Measurements from ENCODE around the gene PPOX.

PPOX gene

DNA sequence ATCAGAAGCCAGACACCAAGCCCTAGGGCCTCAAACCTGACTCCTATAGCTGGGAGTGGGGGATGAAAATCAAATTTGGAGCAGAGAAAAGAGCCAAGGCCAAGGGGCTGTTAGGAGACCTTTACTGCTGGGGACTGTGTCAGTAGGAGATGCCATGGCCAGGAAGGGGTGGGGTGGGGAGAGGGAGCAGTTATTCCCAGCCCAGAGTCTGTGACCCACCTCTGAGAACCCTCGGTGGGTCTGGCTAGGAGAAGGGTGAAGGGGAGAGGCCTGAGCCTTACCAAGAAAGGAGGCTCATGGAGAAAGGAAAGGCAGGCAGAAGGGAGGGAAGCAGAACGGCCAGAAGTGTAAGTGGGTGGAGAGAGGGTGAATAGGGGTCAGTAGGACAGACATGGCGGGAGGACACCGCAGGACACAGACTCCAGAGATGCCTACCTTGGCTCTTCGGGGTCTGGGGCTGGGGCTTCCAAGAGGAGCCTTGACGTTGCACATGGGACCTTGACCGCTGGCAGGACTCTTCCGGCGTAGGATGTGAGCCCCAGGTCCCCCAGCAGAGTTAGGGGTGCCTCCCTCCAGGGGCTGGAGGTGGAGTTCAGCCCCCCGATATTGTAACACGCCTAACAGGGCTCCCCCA lies 31.5 kb downstream of the PPOX start:
- DNase-seq (ENCODE audit: low read depth, low spot score) = no peak

DNA sequence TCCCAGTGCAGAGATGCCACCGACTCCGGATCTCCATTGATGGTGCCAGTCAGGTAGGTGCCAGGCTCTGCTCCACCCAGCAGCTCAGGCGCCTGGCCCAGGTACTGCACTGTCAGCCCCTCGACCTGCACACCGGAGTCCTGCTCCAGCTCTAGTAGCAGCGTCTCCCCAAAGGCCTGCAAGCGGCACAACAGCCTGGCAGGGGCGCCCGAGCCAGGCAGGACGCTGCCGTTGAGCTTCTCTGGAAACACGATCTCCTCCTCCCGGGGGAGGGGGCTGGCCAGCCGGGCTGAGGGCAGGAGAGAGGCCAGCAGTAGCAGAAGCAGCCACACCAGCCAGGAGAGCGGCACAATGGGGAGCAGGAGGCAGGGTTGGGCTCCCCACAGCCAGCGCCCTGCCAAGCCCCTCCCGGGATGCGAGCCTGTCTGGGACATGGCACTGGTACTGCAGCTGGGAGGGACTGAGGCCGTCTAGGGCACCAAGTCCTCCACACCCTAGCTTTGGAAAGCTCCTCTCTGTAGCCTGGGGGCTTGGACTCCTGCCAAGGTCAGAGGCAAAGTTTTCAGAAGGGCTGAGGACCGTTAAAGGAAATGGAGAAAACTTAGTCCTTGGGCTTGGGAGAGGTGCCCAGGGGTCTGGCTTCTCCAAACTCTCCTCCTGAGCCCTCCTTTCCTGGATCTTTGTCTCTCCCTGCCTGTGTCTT lies 32.1 kb downstream of the PPOX start:
- DNase-seq (ENCODE audit: low read depth, low spot score) = no peak

DNA sequence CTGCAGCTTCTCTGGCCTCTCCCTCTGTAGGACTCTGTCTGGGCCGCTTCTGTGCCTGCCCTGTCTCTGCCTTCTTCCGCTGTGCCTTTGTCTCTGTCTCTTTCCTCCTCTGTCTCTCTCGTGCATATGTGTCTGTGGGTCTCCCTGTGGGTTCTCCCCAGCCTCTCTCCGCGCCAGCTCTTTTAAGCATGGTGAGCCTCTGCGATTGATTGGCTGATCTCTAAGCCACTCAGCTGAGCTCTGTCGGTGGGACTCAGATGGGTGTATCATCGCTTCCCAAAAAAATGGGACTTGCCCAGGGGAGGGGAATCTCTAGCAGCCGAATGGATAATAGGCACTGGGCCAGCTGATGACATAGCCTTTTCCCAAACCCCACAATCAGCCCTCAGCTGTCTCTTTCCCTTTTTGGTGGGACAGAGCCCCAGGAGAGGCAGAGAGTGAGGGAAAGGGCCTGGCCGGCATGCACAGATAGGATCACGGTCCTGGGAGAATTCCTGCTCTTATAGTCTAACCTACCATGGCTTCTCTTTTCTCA lies 32.7 kb downstream of the PPOX start, which contains the start of gene ADAMTS4:
Gene ADAMTS4, minus strand, starts transcription at position 158 of the 535 bp plus-strand sequence. CDS start 427 bp downstream, outside the sequence.
- no peak for DNase-seq (ENCODE audit: low read depth, low spot score)

DNA sequence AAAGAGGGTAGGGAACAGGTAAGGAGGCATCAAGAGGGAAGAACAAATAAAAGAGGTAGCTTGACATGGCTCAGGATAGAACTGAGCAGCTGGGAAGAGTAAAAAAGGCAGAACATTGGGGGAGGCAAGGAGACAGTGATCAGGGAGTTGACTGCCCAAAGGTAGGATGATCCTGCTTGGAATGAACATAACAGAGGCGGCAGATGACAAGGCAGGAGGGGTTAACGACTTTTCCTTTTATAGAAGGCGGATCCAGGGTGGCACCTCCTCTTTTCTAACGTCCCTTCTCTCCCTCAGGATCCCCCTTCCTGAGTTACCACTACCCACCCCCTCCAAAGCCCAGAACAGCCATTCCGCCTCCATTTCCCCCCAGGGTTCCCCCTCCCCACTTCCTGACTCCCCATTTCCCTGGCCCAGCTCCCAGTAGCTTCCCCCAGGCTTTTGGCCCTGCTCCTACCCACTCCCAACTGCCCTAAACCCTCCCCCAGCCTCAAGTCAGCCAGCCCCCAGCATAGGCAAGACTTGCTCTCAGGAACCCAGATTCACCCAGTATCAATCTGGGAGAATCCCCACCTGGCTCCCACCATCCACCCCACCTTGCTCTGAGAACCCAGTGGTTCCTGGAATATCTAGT lies 33.4 kb downstream of the PPOX start:
- no peak for DNase-seq (ENCODE audit: low read depth, low spot score)

DNA sequence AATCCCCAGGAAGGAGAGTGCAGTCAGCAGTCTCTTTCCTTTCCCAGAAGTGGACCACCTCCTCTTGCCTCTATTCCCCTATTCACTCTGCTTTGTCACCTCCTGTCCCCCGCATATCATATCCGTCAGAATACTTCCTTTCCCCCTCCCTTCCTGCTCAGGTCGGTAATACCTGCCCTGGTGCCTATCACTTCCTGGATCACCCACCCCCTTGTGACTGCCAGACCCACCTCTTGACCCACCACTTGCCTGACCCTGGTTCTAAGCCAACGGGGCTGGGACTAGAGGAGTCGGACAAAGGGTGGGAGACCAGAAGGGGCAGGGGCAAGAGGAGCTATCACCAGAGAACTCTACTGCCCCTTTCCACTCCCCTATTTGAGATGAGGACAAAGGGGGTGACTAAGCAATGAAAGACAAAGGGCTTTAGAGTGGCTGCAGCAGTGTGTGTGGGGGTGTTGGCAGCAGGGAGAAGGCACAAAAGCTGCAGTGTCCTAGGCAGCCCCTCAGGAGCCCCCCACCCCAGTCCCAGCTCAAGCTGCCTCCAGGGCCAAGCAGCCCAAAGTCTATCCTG lies 34.3 kb downstream of the PPOX start:
- no peak for DNase-seq (ENCODE audit: low read depth, low spot score)

DNA sequence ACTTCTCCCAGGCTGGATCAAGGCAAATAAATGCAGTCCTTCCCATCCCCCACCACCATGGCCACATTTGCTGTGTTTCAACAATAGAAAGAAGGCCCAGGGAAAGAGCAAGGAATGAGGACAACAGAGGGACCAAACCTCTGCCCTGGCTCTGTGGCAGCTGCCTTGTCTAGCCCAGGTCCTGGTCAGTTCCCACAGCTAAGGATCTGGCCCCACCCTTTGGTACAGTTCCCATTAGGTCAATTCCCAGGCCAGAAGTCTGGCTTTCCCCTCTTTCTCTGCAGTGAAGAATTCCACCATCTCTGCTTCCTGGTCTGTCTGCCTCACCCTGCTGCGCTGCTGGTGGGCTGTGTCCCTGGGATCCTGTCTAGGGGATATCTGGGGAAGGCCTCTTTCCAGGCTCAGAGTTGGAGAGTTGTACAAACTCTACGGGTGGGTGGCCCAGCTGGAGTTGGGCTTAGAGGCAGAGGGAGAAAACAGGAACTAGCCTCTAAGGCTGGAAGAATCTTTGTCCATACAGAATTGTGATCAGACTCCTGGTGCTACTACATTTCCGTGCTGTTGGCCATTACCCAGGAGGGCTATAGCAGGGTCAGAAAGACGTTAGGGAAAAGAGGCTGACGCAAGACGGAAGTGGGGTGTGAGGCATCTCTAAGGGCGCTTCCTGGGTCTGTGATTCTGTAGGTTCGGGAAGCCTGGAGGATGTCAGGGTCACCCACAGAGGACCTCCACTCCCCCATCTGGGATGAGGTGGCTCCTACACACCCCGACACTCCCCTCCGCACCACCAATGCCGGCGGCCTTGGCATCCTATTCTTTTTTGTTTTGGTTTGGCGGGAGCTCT lies 35.0 kb downstream of the PPOX start:
- DNase-seq (ENCODE audit: low read depth, low spot score) = no peak

DNA sequence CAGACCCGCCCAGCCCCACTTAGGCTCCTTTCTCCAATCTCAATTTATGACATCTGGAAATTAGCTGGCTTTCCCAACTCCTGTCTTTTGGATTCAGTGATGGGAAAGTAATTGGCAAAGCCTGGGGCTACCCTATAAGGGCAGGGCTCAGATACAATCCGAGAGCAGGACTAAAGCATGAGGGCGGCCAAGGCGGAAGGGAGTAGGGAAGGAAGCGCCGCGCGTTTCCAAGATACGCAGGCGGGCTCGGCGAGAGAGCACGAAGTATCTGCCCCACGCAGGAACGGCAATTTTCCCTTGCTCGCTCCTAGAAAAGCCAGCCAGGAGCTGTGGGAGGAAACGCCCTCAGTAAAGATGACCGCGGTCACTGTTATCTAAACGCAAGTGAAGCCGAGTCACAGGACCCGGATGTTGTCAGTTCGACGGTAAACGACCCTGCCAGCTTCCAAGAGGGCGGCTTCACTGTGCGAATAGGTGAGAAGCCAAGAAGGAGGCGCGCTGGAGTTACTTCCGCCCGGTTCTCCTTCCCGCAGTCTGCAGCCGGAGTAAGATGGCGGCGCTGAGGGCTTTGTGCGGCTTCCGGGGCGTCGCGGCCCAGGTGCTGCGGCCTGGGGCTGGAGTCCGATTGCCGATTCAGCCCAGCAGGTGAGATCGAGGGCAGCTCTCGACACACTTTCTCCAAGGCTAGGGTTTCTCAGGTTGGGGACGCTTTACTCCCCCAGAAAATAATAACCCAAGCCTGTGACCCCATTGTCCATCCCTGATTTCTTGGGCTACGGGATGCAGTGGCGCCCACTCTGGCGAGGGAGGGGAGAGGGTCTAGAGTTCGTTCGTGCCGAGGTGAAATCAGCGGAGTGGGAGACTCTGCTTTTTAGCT lies 35.8 kb downstream of the PPOX start, which contains the start of gene NDUFS2:
Gene NDUFS2, plus strand, starts transcription at position 532 of the 877 bp plus-strand sequence. Its CDS starts 19 bp downstream, at position 551.
- DNase-seq (ENCODE audit: low read depth, low spot score) = peak; percentile 94

DNA sequence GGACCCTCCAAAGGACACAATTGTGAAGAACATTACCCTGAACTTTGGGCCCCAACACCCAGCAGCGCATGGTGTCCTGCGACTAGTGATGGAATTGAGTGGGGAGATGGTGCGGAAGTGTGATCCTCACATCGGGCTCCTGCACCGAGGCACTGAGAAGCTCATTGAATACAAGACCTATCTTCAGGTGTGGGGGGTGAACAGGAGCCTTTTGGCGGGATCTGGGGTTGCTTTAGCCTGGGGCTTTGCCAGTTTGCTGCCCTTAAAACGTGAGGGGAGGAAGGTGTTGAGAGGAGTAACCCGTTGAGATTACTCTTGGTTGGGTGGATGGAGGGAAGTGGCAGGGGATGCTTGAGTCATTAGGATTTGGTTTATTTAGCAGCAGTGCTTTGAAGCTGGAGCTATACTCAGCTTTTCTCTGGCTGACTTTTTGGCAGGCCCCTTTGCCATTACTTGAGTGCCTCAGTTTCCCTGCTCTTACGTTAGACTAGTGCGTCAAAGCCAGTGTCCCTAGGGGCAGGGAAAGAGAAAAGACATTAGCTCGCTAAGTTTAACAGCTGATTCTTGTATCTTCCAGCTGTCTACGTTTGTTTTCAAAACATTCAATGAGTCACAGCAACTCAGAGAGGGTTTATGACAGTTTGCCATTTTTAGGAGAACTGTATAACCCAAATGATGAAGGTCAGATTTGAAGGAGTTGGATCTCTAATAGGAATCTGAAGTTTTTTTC lies 40.4 kb downstream of the PPOX start:
- no peak for DNase-seq (ENCODE audit: low read depth, low spot score)

DNA sequence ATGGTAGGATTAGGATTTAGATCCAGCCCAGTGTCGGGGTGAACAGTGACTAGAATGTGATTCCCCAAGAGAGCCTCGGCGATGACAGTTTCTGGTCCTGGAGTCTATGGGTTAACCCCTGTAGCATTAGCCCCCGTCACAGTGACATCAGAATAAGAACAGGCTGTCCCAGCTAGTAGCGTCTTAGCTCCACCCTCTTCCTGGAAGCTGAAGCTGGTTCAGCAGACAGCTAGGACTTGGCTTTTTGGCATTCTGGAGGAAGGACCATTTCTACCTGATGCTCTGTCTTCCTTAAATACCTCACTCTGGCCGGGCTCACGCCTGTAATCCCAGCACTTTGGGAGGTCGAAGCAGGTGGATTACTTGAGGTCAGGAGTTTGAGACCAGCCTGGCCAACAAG lies 40.9 kb downstream of the PPOX start:
- DNase-seq (ENCODE audit: low read depth, low spot score) = no peak

DNA sequence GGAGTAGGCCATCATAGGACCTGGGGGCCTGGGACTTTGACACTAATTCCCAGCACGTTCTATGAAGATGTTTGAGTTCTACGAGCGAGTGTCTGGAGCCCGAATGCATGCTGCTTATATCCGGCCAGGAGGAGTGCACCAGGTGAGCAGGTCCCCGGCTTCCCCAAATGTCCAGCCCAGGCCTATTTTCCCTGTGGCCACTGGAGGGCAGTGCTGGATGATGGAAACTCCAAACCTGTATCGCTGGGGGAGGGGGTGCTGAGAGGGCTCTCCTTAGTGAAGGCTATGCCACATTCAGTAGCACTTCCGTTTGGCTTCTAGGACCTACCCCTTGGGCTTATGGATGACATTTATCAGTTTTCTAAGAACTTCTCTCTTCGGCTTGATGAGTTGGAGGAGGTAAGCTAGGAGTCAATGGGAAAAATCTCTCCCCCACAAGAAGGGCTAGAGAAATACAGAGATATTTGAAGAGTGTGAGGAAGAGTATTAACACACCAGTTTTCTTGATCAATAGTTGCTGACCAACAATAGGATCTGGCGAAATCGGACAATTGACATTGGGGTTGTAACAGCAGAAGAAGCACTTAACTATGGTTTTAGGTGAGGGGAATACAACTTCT lies 43.7 kb downstream of the PPOX start:
- DNase-seq (ENCODE audit: low read depth, low spot score) = peak; percentile 45

DNA sequence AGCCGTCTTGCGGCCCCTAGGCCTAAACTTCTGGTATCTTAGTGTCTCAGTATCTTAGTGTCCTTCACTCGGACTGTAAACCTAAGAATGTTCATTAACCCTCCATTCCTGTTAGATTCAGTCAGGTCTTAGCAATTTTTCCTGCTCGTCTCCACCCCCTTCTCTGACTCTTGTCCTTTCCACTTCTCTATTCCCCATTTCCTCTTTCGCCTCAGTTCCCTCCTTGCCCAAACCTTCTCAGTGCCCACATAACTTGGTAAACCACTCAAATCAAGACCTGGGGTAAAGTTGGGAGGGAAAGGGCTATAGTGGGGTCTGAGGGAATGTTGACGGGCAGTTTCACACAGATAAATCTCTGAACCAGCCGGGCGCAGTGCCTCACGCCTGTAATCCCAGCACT lies 48.1 kb downstream of the PPOX start:
- no peak for DNase-seq (ENCODE audit: low read depth, low spot score)

DNA sequence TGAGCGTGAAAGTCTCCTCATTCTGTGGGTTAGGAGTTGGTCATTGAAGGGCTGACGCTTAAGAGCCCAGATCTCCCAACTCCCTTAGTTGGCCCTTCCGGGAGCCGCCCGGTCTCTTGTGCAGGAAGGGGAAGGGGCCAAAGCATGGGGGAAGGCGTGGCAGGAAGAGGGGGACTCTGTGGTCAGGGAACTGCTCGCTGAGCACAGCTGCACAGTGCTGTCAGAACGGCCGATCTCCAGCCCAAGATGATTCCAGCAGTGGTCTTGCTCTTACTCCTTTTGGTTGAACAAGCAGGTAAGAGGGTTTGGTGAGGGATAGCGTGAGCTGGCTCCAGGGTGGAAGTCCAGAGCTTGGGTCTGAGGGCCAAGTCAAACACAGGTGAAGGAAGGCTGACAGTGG lies 48.9 kb downstream of the PPOX start, which contains the start of gene FCER1G:
Gene FCER1G, plus strand, starts transcription at position 220 of the 400 bp plus-strand sequence. Its CDS starts 27 bp downstream, at position 247.
- no peak for DNase-seq (ENCODE audit: low read depth, low spot score)

DNA sequence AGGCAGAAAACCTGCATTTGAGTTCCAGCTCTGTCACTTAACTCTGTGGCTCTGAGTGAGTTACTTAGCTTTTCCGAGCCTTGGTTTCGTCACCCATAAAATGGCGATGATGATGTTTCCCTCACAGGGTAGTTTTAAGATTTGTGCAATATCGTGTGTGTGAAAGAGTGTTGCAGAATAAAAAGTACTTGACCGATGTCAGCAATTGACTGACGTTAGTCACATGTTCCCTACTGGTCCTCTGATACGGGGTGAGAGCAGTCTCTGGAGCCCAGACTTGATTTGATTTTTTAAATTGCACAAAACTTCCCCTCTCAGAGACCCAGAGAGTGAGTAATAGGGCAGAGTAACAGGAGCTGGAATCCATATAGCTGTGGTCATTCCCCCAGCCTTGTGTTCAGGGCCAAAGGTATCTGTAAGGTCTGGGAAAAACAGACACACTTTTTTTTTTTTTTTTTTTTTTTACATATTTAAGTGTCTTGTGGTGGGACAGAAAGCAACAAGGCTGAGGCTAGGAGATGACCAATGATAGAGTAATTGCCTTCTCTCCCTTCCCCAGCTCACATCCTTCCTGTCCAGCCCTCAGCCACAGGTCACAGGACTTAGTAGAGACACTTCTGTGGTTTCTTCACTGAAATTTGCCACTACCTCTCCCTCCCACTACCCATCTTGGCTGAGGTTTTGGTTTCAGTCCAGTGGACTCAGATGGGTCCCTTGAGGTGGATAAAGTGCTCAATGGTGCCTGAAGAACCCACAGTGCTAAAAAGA lies 50.9 kb downstream of the PPOX start:
- DNase-seq (ENCODE audit: low read depth, low spot score) = no peak

DNA sequence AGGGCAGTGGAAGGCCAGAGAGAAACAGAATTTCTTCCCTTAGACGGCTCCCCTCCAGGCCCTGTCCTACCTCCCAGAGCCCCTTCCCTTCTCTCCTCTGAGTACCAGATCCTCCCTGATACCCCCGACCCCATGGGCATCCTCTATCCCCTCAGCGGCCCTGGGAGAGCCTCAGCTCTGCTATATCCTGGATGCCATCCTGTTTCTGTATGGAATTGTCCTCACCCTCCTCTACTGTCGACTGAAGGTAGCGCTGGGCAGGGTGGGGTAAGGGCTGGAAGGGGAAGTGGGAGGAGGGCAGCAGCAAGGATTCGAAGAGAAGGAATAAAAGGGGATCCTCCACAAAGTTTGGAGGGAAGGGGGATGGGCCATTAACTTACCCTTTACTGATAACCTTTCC lies 51.6 kb downstream of the PPOX start:
- DNase-seq (ENCODE audit: low read depth, low spot score) = no peak

DNA sequence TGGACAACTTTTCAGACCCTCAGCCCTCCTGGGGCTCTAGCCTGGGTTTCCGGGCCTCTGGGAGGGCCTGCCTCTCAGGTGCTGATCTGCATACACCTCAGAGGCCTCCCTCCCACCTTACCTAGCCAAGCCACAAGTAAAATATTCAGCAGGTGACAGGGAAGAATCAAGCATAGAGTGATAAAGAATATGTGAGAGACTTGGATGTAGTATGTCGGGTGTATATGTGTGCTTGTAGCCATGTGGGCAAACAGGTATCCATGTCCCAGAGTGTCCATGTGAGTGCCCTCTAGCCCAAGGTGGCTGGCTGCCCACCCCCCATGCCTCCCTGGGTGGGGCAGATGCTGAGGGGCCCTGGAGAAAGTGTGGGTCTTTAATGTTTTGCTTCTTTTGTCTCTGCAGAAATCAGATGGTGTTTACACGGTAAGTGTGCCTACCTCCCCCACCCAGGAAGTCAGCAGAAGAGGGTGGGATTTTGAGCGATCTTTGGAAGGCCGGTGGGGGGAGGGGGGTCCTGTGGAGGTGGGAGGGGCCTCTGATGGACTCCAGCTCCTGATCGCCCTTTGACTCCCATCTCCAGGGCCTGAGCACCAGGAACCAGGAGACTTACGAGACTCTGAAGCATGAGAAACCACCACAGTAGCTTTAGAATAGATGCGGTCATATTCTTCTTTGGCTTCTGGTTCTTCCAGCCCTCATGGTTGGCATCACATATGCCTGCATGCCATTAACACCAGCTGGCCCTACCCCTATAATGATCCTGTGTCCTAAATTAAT lies 52.3 kb downstream of the PPOX start:
- DNase-seq (ENCODE audit: low read depth, low spot score) = no peak

DNA sequence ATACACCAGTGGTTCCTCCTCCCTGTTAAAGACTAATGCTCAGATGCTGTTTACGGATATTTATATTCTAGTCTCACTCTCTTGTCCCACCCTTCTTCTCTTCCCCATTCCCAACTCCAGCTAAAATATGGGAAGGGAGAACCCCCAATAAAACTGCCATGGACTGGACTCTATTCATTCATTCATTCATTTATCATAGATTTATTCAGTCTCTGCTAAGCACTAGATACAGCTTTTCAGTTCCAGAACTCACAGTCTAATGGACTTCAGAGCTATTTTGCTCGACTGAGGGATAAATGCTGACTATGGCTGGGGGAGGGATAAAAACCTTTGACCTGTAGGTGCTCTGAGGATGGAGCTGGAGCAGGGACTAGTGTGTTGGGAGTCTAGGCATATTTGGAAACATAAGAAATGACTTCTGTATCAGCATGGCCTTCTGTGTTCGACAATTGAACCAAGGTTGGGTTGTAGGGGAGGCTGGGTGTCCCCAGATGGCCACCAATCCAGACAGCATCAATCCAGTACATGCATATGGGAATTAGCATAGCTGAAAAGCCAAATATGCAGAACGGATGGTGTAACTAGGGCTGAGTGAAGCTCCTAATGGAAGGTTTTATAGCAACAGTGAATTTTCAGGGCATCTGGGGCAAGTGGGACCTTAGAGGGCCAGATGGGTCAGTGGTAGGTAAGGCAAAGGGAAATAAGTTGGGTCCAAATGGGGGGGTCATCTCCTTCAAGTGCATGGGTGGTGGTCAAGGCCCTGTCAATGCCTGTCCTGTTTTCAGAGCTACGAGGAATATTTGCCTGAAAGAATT lies 53.1 kb downstream of the PPOX start:
- no peak for DNase-seq (ENCODE audit: low read depth, low spot score)

DNA sequence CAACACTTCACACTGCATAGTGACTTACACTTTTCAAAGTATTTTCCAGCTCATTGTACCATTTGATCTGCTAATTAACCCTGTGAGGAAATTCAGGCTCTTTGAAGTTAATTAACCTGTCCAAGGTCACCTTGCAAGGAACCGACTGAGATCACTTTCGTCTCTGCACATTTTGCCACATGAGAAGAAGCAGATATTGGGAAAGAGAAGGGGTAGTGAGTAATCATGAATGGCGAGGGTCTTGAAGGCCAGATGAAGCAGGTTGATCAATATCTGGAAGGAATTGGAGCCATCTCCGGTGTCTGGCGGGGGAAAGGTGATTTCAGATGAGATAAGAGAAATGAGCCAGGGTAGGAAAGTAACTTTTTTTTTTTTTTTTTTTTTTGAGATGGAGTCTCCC lies 53.8 kb downstream of the PPOX start:
- no peak for DNase-seq (ENCODE audit: low read depth, low spot score)
